Measurements from ENCODE around the gene BBIP1. TPM values are rescaled to one million over a fixed set of nuclear protein-coding genes. Genes with fewer than 3 reads are reported as not detected.

Gene BBIP1
- total RNA-seq, 2 donors from 2014 or later, result 25.7 to 34.5 TPM

GRCh38 chr10:110892602-110893288, 26.2 kb downstream of the BBIP1 start:
- ATAC-seq (replicated peaks in 1 of 2) (peak; percentile 37 to 56), DNase-seq (no peak)
- Mint-ChIP-seq H3K27ac (no peak overlapping the region), H3K4me1 (ENCODE audit: low read depth) (peaks cover 26% of the 10 kb centered on the region), H3K9me3 (no peaks in the 10 kb centered on the region), H3K36me3 (ENCODE audit: insufficient read depth in 2 of 2) (peaks cover 14 to 43% of the 10 kb centered on the region in 2 donors), H3K27me3 (ENCODE audit: low read depth) (no peaks in the 10 kb centered on the region), H3K4me3 (no peak overlapping the region)

GRCh38 chr10:110887560-110887959, 31.4 kb downstream of the BBIP1 start:
- no peaks in the 10 kb centered on the region for H3K9me3 Mint-ChIP-seq
- no peak overlapping the region for H3K4me3 Mint-ChIP-seq
- no peaks in the 10 kb centered on the region for H3K27me3 Mint-ChIP-seq (ENCODE audit: low read depth)
- DNase-seq (no peak), ATAC-seq (replicated peaks in 1 of 2) (peak in 1 of 2 donors; percentile 36)
- H3K27ac Mint-ChIP-seq, result peak overlapping the region; percentile 41
- H3K36me3 Mint-ChIP-seq (ENCODE audit: insufficient read depth in 2 of 2), result peaks cover 14 to 47% of the 10 kb centered on the region in 2 donors
- peaks cover 45% of the 10 kb centered on the region for H3K4me1 Mint-ChIP-seq (ENCODE audit: low read depth)

- Mint-ChIP-seq H3K4me1 (ENCODE audit: low read depth) (peaks cover 53% of the 10 kb centered on the region), H3K4me3 (peak overlapping the region in 1 of 2 donors; percentile 14)
Observed at GRCh38 chr10:110885932-110886674, 32.9 kb downstream of the BBIP1 start.

GRCh38 chr10:110883924-110884323, 35.1 kb downstream of the BBIP1 start:
- Mint-ChIP-seq H3K9me3 (no peaks in the 10 kb centered on the region), H3K36me3 (ENCODE audit: insufficient read depth in 2 of 2) (peaks cover 17 to 47% of the 10 kb centered on the region in 2 donors), H3K4me1 (ENCODE audit: low read depth) (peaks cover 74% of the 10 kb centered on the region), H3K27ac (peak overlapping the region; percentile 80), H3K4me3 (peak overlapping the region; percentile 14 to 81), H3K27me3 (ENCODE audit: low read depth) (no peaks in the 10 kb centered on the region)
- ATAC-seq (replicated peaks in 1 of 2) (peak; percentile 25 to 35), DNase-seq (no peak)

More at GRCh38 chr10:110885932-110886674, 32.9 kb downstream of the BBIP1 start:
- ATAC-seq (replicated peaks in 1 of 2) (peak in 1 of 2 donors; percentile 45), DNase-seq (no peak)
- H3K27me3 Mint-ChIP-seq (ENCODE audit: low read depth), result no peaks in the 10 kb centered on the region
- no peaks in the 10 kb centered on the region for H3K9me3 Mint-ChIP-seq
- H3K27ac Mint-ChIP-seq, result peak overlapping the region; percentile 1
- peaks cover 17 to 48% of the 10 kb centered on the region in 2 donors for H3K36me3 Mint-ChIP-seq (ENCODE audit: insufficient read depth in 2 of 2)

- peak overlapping the region; percentile 86 for H3K27ac Mint-ChIP-seq
- no peaks in the 10 kb centered on the region for H3K27me3 Mint-ChIP-seq (ENCODE audit: low read depth)
- H3K4me1 Mint-ChIP-seq (ENCODE audit: low read depth), result peaks cover 86% of the 10 kb centered on the region
- H3K9me3 Mint-ChIP-seq, result no peaks in the 10 kb centered on the region
- H3K4me3 Mint-ChIP-seq, result peak overlapping the region; percentile 23 to 76
- DNase-seq, result no peak
- H3K36me3 Mint-ChIP-seq (ENCODE audit: insufficient read depth in 2 of 2), result peaks cover 19 to 53% of the 10 kb centered on the region in 2 donors
- no peak for ATAC-seq (replicated peaks in 1 of 2)
Observed at GRCh38 chr10:110881905-110882304, 37.1 kb downstream of the BBIP1 start.

- Mint-ChIP-seq H3K36me3 (ENCODE audit: insufficient read depth in 2 of 2) (peaks cover 19 to 54% of the 10 kb centered on the region in 2 donors), H3K4me3 (peak overlapping the region; percentile 31 to 57), H3K4me1 (ENCODE audit: low read depth) (peaks cover 86% of the 10 kb centered on the region), H3K27me3 (ENCODE audit: low read depth) (no peaks in the 10 kb centered on the region), H3K9me3 (no peaks in the 10 kb centered on the region), H3K27ac (peak overlapping the region; percentile 52)
- ATAC-seq (replicated peaks in 1 of 2) (no peak), DNase-seq (no peak)
Observed at GRCh38 chr10:110881247-110881646, 37.7 kb downstream of the BBIP1 start.

- Mint-ChIP-seq H3K4me1 (ENCODE audit: low read depth) (peaks cover 89% of the 10 kb centered on the region), H3K27ac (peak overlapping the region; percentile 40), H3K9me3 (no peaks in the 10 kb centered on the region), H3K27me3 (ENCODE audit: low read depth) (no peaks in the 10 kb centered on the region), H3K36me3 (ENCODE audit: insufficient read depth in 2 of 2) (peaks cover 16 to 56% of the 10 kb centered on the region in 2 donors), H3K4me3 (peak overlapping the region in 1 of 2 donors; percentile 12)
- DNase-seq (no peak), ATAC-seq (replicated peaks in 1 of 2) (peak in 1 of 2 donors; percentile 47)
Observed at GRCh38 chr10:110880012-110880411, 39.0 kb downstream of the BBIP1 start.

GRCh38 chr10:110876788-110877187, 42.2 kb downstream of the BBIP1 start:
- DNase-seq (no peak), ATAC-seq (replicated peaks in 1 of 2) (no peak)
- no peaks in the 10 kb centered on the region for H3K9me3 Mint-ChIP-seq
- no peaks in the 10 kb centered on the region for H3K27me3 Mint-ChIP-seq (ENCODE audit: low read depth)
- peaks cover 69% of the 10 kb centered on the region for H3K4me1 Mint-ChIP-seq (ENCODE audit: low read depth)
- peak overlapping the region in 1 of 2 donors; percentile 27 for H3K4me3 Mint-ChIP-seq
- H3K36me3 Mint-ChIP-seq (ENCODE audit: insufficient read depth in 2 of 2), result peaks cover 13 to 49% of the 10 kb centered on the region in 2 donors
- H3K27ac Mint-ChIP-seq, result no peak overlapping the region

GRCh38 chr10:110876000-110876399, 43.0 kb downstream of the BBIP1 start:
- ATAC-seq (replicated peaks in 1 of 2) (no peak), DNase-seq (no peak)
- H3K27ac Mint-ChIP-seq, result peak overlapping the region; percentile 88
- H3K4me3 Mint-ChIP-seq, result peak overlapping the region; percentile 68 to 78
- no peaks in the 10 kb centered on the region for H3K27me3 Mint-ChIP-seq (ENCODE audit: low read depth)
- peaks cover 11 to 45% of the 10 kb centered on the region in 2 donors for H3K36me3 Mint-ChIP-seq (ENCODE audit: insufficient read depth in 2 of 2)
- no peaks in the 10 kb centered on the region for H3K9me3 Mint-ChIP-seq
- peaks cover 64% of the 10 kb centered on the region for H3K4me1 Mint-ChIP-seq (ENCODE audit: low read depth)

- peak overlapping the region; percentile 82 for H3K27ac Mint-ChIP-seq
- no peak for DNase-seq
- H3K36me3 Mint-ChIP-seq (ENCODE audit: insufficient read depth in 2 of 2), result peaks cover 11 to 38% of the 10 kb centered on the region in 2 donors
- no peak for ATAC-seq (replicated peaks in 1 of 2)
- peak overlapping the region; percentile 90 to 99 for H3K4me3 Mint-ChIP-seq
- H3K4me1 Mint-ChIP-seq (ENCODE audit: low read depth), result peaks cover 64% of the 10 kb centered on the region
- H3K9me3 Mint-ChIP-seq, result no peaks in the 10 kb centered on the region
- H3K27me3 Mint-ChIP-seq (ENCODE audit: low read depth), result no peaks in the 10 kb centered on the region
Observed at GRCh38 chr10:110873951-110874350, 45.0 kb downstream of the BBIP1 start.

- ATAC-seq (replicated peaks in 1 of 2) (no peak), DNase-seq (no peak)
- Mint-ChIP-seq H3K27ac (peak overlapping the region; percentile 92), H3K4me1 (ENCODE audit: low read depth) (peaks cover 64% of the 10 kb centered on the region), H3K4me3 (peak overlapping the region; percentile 94 to 99), H3K36me3 (ENCODE audit: insufficient read depth in 2 of 2) (peaks cover 8 to 33% of the 10 kb centered on the region in 2 donors), H3K9me3 (no peaks in the 10 kb centered on the region), H3K27me3 (ENCODE audit: low read depth) (no peaks in the 10 kb centered on the region)
Observed at GRCh38 chr10:110872984-110873923, 45.7 kb downstream of the BBIP1 start.

- Mint-ChIP-seq H3K27me3 (ENCODE audit: low read depth) (no peaks in the 10 kb centered on the region), H3K4me1 (ENCODE audit: low read depth) (peaks cover 64% of the 10 kb centered on the region), H3K9me3 (no peaks in the 10 kb centered on the region), H3K4me3 (peak overlapping the region; percentile 94 to 99), H3K36me3 (ENCODE audit: insufficient read depth in 2 of 2) (peaks cover 7 to 25% of the 10 kb centered on the region in 2 donors), H3K27ac (peak overlapping the region; percentile 92)
- DNase-seq (peak; percentile 76 to 79), ATAC-seq (replicated peaks in 1 of 2) (peak; percentile 78 to 80)
Observed at GRCh38 chr10:110872145-110872983, 46.6 kb downstream of the BBIP1 start.
